KOPT-K1 (cell line): ENCODE measurements around the gene FAM222A.
"Not testable (repeated sequence)": the region's sequence is repeated elsewhere in the genome, so short reads cannot be mapped to it uniquely, and the experiment has no call there.

Experiments used
- H3K27ac ChIP-seq: fragments of 200-600 bp; sonication (generic); 2 replicates; pipeline ENCODE4 v1.5.1; 2016; ENCODE audit warnings: antibody characterized with exemption, mild to moderate bottlenecking, low read depth, low read length; ENCODE audit not compliant: poor library complexity, severe bottlenecking
- H3K36me3 ChIP-seq: fragments of 200-600 bp; sonication (generic); 2 replicates; pipeline ENCODE4 v1.5.1; 2017; ENCODE audit warnings: antibody characterized with exemption, mild to moderate bottlenecking, low read length, moderate library complexity; ENCODE audit not compliant: insufficient read depth
- H3K9me3 ChIP-seq: fragments of 200-600 bp; sonication (generic); 2 replicates; pipeline ENCODE4 v1.5.1; 2017; ENCODE audit warnings: antibody characterized with exemption, low read length, mild to moderate bottlenecking; ENCODE audit not compliant: insufficient read depth, poor library complexity, severe bottlenecking

The FAM222A gene

GRCh38 chr12:109685574-109686447 is 27.8 kb upstream of the FAM222A start:
- no peak overlapping the region for H3K27ac ChIP-seq
- no peaks in the 10 kb centered on the region for H3K9me3 ChIP-seq
- no peaks in the 10 kb centered on the region for H3K36me3 ChIP-seq

- H3K27ac ChIP-seq: no peak overlapping the region
- peaks cover 1% of the 10 kb centered on the region for H3K9me3 ChIP-seq
- no peaks in the 10 kb centered on the region for H3K36me3 ChIP-seq
Measured at GRCh38 chr12:109686523-109686922, 27.1 kb upstream of the FAM222A start.

GRCh38 chr12:109687250-109687649 is 26.4 kb upstream of the FAM222A start:
- H3K9me3 ChIP-seq: peaks cover 6% of the 10 kb centered on the region
- H3K27ac ChIP-seq: no peak overlapping the region
- no peaks in the 10 kb centered on the region for H3K36me3 ChIP-seq

DNA sequence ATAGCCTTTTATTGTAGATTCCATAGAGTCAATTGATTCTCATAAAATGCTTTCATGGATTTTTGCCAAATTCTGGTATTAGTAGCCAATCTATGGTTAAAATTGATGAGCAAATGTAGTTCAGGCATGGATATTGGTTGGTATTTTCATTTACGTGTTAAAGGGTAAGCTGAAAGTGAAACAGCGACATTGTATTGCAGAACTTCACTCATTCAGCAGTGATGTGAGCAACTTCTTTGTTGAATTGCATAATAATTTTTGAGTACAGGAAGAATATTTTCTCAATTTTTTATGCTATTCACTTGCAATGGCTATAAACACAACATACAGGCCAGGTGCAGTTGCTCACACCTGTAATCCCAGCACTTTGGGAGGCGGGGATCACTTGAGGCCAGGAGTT is 24.2 kb upstream of the FAM222A start:
- Histone ChIP-seq H3K9me3 (peaks cover 6% of the 10 kb centered on the region), H3K36me3 (no peaks in the 10 kb centered on the region), H3K27ac (no peak overlapping the region)

DNA sequence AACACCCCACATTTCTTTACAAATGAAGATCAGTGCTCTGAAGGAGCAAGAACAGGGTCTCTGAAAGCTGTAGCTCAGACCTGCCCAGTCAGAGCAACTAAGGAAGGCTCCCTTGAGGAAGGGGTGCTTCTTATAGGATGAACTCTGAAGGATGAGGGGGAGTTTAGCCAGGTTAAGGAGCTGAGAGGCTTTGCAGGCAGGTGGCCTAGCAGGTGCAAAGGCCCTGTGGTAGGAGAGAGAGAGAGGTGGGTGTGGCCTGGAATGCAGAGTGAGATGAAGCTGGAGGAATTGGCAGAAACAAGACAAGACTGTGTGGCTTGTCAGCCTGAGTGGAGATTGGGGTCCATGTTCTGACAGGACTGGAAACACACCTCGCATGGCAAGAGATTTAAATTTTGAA is 20.5 kb upstream of the FAM222A start:
- Histone ChIP-seq H3K9me3 (peaks cover 6% of the 10 kb centered on the region), H3K36me3 (no peaks in the 10 kb centered on the region), H3K27ac (no peak overlapping the region)

GRCh38 chr12:109693653-109694600 is 19.7 kb upstream of the FAM222A start:
- no peak overlapping the region for H3K27ac ChIP-seq
- H3K9me3 ChIP-seq: peaks cover 6% of the 10 kb centered on the region
- H3K36me3 ChIP-seq: no peaks in the 10 kb centered on the region

GRCh38 chr12:109694629-109695028 is 19.0 kb upstream of the FAM222A start:
- not testable (repeated sequence) for H3K9me3 ChIP-seq, H3K36me3 ChIP-seq, H3K27ac ChIP-seq

DNA sequence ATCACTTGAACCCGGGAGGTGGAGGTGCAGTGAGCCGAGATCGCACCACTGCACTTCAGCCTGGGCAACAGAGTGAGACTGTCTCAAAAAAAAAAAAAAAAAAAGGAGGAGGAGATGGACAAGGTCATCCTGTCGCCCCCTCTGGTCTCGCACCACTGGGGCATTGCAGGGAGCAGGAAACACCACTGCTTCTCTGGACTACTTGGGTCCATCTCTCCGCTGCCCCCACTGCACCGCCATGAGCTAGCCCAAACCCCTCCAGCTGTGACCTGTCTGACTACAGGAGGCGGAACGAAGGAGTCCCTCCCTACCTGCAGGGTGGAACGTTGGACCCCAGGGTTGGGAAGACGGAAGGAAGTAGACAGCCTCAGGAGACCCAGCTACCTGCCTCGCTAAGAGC is 18.2 kb upstream of the FAM222A start:
- Histone ChIP-seq H3K36me3 (no peaks in the 10 kb centered on the region), H3K9me3 (peaks cover 6% of the 10 kb centered on the region), H3K27ac (no peak overlapping the region)

DNA sequence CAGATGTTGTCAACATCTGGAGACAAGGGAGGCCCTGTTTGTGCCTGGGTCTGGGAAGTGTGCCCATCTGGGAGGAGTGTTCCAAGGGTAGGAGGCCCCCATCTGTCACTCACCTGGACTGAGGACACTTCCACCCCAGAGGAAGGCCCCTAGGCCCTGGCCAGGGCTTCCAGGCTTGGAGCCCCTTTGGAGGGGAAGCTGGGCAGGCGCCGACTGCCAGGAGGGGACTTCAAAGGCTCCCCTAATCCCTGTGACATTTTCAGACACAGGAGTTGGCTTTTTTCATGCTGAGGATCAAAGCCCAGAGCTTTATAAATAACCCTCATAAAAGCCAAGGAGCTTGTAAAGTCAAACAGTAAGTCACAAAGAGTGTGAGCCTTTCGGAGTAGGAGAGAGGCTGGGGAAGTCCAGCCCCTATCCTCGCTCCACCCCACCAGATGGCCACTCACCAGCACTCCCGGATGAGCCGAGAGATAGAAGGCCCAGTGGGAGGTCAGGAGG is 17.6 kb upstream of the FAM222A start:
- Histone ChIP-seq H3K36me3 (no peaks in the 10 kb centered on the region), H3K27ac (no peak overlapping the region), H3K9me3 (peaks cover 6% of the 10 kb centered on the region)

- H3K27ac ChIP-seq: no peak overlapping the region
- no peaks in the 10 kb centered on the region for H3K36me3 ChIP-seq
- peaks cover 3% of the 10 kb centered on the region for H3K9me3 ChIP-seq
Measured at GRCh38 chr12:109696485-109697269, 16.9 kb upstream of the FAM222A start.

- Histone ChIP-seq H3K36me3 (no peaks in the 10 kb centered on the region), H3K27ac (no peak overlapping the region), H3K9me3 (no peaks in the 10 kb centered on the region)
Measured at GRCh38 chr12:109697270-109697553, 16.4 kb upstream of the FAM222A start.

- no peaks in the 10 kb centered on the region for H3K36me3 ChIP-seq
- H3K27ac ChIP-seq: no peak overlapping the region
Measured at GRCh38 chr12:109697877-109698468, 15.7 kb upstream of the FAM222A start.

GRCh38 chr12:109698820-109699219 is 14.8 kb upstream of the FAM222A start:
- H3K27ac ChIP-seq: no peak overlapping the region
- H3K9me3 ChIP-seq: no peaks in the 10 kb centered on the region
- H3K36me3 ChIP-seq: no peaks in the 10 kb centered on the region

More at GRCh38 chr12:109697877-109698468, 15.7 kb upstream of the FAM222A start:
- H3K9me3 ChIP-seq: no peaks in the 10 kb centered on the region

DNA sequence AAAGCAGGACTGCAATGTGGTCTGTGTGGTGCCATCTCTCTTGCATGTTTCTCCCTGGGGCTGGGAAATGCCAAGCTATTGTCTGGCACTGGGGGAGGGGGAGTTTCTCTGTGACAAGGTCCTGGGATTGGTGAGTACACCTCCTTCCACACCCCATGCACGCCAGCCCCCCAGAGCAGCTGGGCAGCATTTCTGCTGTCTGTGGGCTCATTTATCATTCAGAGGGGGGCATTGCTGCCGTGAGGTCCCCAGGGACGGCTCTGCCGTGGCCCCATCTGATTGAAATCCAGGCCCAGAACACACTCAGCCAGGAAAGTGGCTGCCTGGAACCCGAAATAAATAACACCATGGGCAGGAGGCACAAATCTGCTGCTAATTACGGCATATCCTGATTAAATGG is 12.6 kb upstream of the FAM222A start:
- Histone ChIP-seq H3K9me3 (no peaks in the 10 kb centered on the region), H3K27ac (no peak overlapping the region), H3K36me3 (no peaks in the 10 kb centered on the region)
